ENCODE results near the gene PKN2. TPM values are rescaled to one million over a fixed set of nuclear protein-coding genes. Genes with fewer than 3 reads are reported as not detected.
"Not testable (repeated sequence)": the region's sequence is repeated elsewhere in the genome, so short reads cannot be mapped to it uniquely, and the experiment has no call there.

Gene PKN2
- total RNA-seq, 1 experiment from 2014 or later: 32.5 TPM

- not testable (repeated sequence) for H2BK12ac ChIP-seq (ENCODE audit: insufficient read length, low read depth, low read length); H3K27ac ChIP-seq (ENCODE audit: insufficient read length, low read depth, low read length); H3K79me2 ChIP-seq (ENCODE audit: insufficient read depth, low read length); H3K79me1 ChIP-seq (ENCODE audit: insufficient read depth, low read depth, low read length, poor library complexity, severe bottlenecking); H2BK5ac ChIP-seq (ENCODE audit: insufficient read length, low read length); H3T11ph ChIP-seq (ENCODE audit: low read length); H3K27me3 ChIP-seq (ENCODE audit: insufficient read depth, low read length); H3K14ac ChIP-seq (ENCODE audit: insufficient read depth, low read length); H3K4me3 Mint-ChIP-seq; H3K27me3 Mint-ChIP-seq (ENCODE audit: low read depth); H3K9me3 ChIP-seq (ENCODE audit: control insufficient read depth, low read depth, low read length); H2AK5ac ChIP-seq (ENCODE audit: insufficient read length, low read length); H3K27ac Mint-ChIP-seq; H3K4ac ChIP-seq (ENCODE audit: low read depth, low read length); H2BK15ac ChIP-seq (ENCODE audit: low read depth, low read length); H3K4me2 ChIP-seq (ENCODE audit: insufficient read depth, insufficient read length, low read length); H3K18ac ChIP-seq (ENCODE audit: insufficient read length, low read depth, low read length); H4K20me1 ChIP-seq (ENCODE audit: control insufficient read depth, insufficient read depth, insufficient read length); H3K4me1 ChIP-seq (ENCODE audit: insufficient read depth, low read length); H3K56ac ChIP-seq (ENCODE audit: insufficient read length, low read depth, low read length); H3K23me2 ChIP-seq (ENCODE audit: insufficient read length, low read depth, low read length, poor library complexity, severe bottlenecking); H2AFZ ChIP-seq (ENCODE audit: low read length); H2BK20ac ChIP-seq (ENCODE audit: low read depth, low read length, poor library complexity, severe bottlenecking); H3K23ac ChIP-seq (ENCODE audit: insufficient read length, low read depth, low read length); H3K9ac ChIP-seq (ENCODE audit: extremely low read depth, insufficient read length, low read length); DNase-seq; H4K5ac ChIP-seq (ENCODE audit: insufficient read length, low read depth, low read length); H4K91ac ChIP-seq (ENCODE audit: insufficient read length, low read depth, low read length); H2BK120ac ChIP-seq (ENCODE audit: low read depth, low read length, poor library complexity, severe bottlenecking); H4K8ac ChIP-seq (replicated peaks; ENCODE audit: insufficient read length, low read depth, low read length)
- H3K9me3 Mint-ChIP-seq: peaks cover 6 to 25% of the 10 kb centered on the region in 2 experiments; a peak in 4 of 5 replicates
- peaks cover 11 to 18% (median 14%) of the 10 kb centered on the region in 3 experiments for H3K36me3 Mint-ChIP-seq (ENCODE audit: insufficient read depth in 1 of 3, low read depth in 3 of 3)
- peaks cover 18 to 26% of the 10 kb centered on the region in 2 experiments for H3K4me1 Mint-ChIP-seq
- no CpG with 5 or more reads among the region's 2 CpGs for WGBS (ENCODE audit: extremely low coverage, insufficient read length, low lambda C conversion rate)
These were observed 32.5 kb downstream of the PKN2 start for GRCh38 chr1:88716571-88716970.
